Measurements from ENCODE around the gene QPRT.

- TF ChIP-seq CTCF (IDR thresholded peaks at IDR 0.05) (no peak), EZH2 (IDR thresholded peaks at IDR 0.05) (no peak)
These were observed 20.3 kb upstream of the QPRT start for GRCh38 chr16:29658705-29659104.
